HG03135 (cell line): ENCODE measurements around the gene OR5M3.

Experiments used
- ATAC-seq: cut with Tn5 transposase; IDR thresholded peaks from one replicate; pipeline ENCODE4 v1.9.1; 2021; ENCODE audit warnings: mild to moderate bottlenecking, moderate library complexity; ENCODE audit not compliant: unreplicated experiment

OR5M3 gene

GRCh38 chr11:56473252-56473651 is at the start of gene OR5M3:
Gene OR5M3 (minus strand): TSS chr11:56473352. CDS start chr11:56470497, 2,855 bp downstream.
- ATAC-seq = no peak

GRCh38 chr11:56522008-56522407 is 48.9 kb upstream of the OR5M3 start:
- ATAC-seq = no peak

GRCh38 chr11:56513280-56513679 is 40.1 kb upstream of the OR5M3 start:
- ATAC-seq = no peak

- no peak for ATAC-seq
These were observed 36.3 kb upstream of the OR5M3 start for GRCh38 chr11:56509439-56509838.

GRCh38 chr11:56497010-56497409 is 23.9 kb upstream of the OR5M3 start:
- no peak for ATAC-seq

GRCh38 chr11:56495117-56495516 is 22.0 kb upstream of the OR5M3 start:
- ATAC-seq = no peak

- ATAC-seq = no peak
These were observed 18.1 kb upstream of the OR5M3 start, which contains the start of gene OR5M8 for GRCh38 chr11:56491270-56491669. Gene OR5M8 (minus strand): TSS chr11:56491370. CDS start chr11:56491370, 0 bp downstream.

GRCh38 chr11:56486801-56487200 is 13.6 kb upstream of the OR5M3 start:
- no peak for ATAC-seq

- no peak for ATAC-seq
These were observed 1.6 kb upstream of the OR5M3 start for GRCh38 chr11:56474729-56475235.

GRCh38 chr11:56457076-56457475 is 16.1 kb downstream of the OR5M3 start:
- ATAC-seq = no peak

GRCh38 chr11:56453521-56453920 is 19.6 kb downstream of the OR5M3 start:
- ATAC-seq = no peak
